HL-60/S4 treated with phorbol 12-myristate 13-acetate at 8.2 ng/mL for 4 days and 3 days (cell line): Measurements from ENCODE around the gene TRIM54.
"Not testable (repeated sequence)": the region's sequence is repeated elsewhere in the genome, so short reads cannot be mapped to it uniquely, and the experiment has no call there.

Source experiments
- in situ Hi-C: fragments of 300-500 bp; cut with MboI; formaldehyde crosslinking; loops from 2 replicates; pipeline ENCODE4 v1.15.0; 2022; ENCODE audit warnings: low sequenced_read_pairs

The TRIM54 gene

DNA sequence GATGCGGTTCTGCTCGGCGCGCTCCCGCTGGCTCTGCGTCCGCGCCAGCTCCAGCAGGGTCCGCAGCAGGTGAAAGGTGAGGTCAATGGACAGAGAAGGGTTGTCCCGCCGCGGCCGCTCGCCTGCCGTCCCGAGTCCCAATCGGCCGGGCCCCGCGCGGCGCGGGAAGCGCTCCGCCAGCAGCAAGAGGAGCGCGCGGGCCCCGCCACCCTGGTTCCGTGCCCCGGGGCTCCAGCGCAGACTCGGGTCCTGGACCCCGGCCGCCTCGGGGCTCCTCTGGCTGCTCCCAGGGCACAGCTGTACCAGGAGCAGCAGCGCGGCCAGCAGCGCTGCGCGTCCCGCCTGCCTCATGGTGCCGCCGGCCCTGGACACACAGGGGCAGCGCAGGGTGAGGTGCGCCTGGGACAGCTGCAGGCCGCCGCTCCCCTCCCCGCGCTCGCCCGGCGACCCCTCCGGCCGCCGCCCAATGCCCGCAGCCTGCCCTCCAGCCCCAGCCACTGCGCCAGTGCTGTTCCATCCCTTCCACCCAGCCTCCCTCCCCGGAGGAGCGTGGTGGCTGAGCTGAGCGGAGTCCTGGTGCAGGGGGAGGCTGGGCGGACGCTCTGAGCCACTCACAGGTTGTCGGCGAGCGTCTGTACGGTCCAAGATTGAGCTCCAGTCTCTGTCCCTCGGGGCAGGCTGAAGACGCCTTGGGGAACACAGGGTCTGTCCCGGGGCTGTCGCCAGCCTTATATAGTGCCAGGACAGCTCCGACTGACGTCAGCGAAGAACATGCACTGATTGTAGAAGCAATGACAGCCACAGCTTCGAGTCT lies 25.5 kb downstream of the TRIM54 start:
- in situ Hi-C loops = no loop called here

- in situ Hi-C loops = no loop called here
Measured at GRCh38 chr2:27308359-27308881, 26.2 kb downstream of the TRIM54 start, which contains the start of gene UCN. TSS of gene UCN (minus strand) at chr2:27308445. CDS start at chr2:27307895, 550 bp downstream.

- in situ Hi-C loops = no loop called here
Measured at GRCh38 chr2:27309651-27310050, 27.4 kb downstream of the TRIM54 start.

DNA sequence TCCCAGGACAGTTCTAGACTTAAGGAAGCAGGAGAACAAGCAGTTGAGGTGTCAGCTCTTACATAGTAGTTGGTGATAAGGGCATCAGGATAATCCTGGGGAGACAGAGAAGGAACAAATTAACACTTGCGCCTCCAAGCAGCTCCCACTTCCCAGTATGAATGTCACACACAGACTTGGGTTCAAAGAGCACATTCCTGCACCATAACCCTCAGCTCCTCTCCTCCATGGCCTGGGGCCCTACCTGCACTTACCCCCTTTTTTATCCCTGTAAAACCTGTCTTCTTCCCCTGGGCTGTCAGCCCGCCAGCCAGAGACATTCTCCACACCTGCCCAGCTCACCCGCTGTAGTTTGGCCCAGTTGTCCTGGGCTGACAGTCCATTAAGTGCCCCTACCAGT lies 29.9 kb downstream of the TRIM54 start:
- in situ Hi-C loops = no loop called here

GRCh38 chr2:27313882-27314645 lies 31.8 kb downstream of the TRIM54 start:
- in situ Hi-C loops = no loop called here

GRCh38 chr2:27314709-27315108 lies 32.5 kb downstream of the TRIM54 start:
- in situ Hi-C loops = no loop called here

DNA sequence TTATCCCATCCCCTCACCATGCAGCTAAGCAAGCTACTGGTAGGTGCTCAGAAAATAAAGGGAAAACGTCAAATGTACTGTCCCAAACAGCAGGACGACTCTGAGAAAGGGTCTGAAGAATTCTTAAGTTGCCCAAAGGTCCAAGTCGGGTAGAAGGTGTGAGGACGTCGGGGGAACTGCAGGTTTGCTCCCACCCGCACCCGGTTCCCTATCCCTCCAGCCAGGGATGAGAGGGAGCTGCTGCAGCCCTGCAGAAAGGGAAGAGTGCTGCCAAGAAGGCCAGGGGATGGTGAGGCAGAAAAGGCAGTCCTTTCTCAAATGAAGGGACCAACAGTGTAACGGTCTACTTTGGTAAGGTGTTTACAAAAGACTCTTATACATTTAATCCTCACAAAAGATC lies 32.9 kb downstream of the TRIM54 start:
- in situ Hi-C loops = no loop called here

DNA sequence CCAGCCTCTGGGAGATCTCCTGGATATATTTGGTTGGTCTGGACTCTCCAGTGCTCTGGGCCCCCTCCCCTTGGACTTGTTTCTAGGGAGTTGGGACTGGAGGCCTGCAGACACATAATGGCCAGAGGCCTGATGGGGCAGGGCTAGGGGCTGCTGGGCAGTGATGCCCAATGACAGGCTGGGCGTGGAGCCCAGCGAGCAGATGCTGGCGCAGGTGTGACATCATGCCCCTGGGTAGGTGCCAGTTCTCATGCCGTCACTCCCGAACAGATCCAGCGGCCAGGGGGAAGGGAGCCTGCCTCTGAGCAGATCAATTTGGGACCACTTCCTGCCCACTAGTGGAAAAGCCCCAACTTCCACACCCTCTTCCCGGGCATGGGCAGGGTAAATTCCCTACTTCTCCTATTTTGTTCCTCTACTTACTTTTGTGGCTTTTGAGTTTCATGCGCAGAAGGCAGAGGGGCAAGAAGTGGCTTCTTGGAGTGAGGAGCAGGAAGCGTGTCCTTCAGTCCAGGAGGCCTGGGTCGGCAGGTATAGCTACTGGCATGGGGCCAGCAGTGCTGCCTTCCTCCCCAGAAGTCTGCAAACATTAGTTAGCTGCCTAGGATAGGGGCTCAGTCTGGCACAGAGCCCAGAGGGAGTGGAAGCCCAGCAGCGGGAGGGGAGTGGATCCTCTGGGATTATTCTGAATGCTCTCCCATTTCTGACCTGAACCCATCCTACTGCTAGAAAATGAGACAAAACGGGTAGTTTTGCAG lies 34.6 kb downstream of the TRIM54 start:
- in situ Hi-C loops = no loop called here

DNA sequence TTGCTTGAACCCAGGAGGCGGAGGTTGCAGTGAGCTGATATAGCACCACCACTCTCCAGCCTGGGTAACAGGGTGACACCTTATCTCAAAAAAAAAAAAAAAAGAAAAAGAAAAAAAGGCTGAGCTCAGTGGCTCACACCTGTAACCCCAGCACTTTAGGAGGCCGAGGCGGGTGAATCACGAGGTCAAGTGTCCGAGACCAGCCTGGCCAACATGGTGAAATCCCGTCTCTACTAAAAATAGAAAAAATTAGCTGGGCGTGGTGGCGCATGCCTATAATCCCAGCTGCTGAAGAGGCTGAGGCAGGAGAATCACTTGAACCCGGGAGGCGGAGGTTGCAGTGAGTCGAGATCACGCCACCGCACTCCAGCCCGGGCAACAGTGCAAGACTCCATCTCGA lies 37.6 kb downstream of the TRIM54 start:
- in situ Hi-C loops = not testable (repeated sequence)

- in situ Hi-C loops = no loop called here
Measured at GRCh38 chr2:27320958-27321543, 38.8 kb downstream of the TRIM54 start.

DNA sequence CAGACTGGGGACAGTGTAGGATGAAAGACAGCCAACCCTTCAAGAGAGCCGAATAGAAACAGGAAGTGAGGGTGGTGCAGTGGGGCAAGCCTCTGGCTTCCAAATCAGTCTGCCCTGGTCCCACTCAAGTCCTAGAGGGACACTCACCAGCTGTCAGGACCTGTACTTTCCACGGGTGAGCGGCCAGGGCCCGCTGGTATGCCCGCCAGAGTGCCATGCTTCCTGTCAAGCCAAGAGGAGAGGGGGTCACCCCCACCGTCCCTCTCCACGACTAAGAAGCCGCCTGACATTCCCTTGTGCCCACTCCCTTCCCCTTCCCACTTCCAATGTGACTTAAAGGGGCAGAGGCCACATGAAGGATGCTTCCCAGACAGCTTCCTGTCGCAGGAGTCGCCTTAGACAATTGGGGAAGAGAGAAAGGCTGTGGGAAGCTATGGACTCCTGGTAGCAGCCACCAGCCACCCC lies 40.1 kb downstream of the TRIM54 start:
- in situ Hi-C loops = no loop called here

- in situ Hi-C loops = no loop called here
Measured at GRCh38 chr2:27322766-27323595, 40.8 kb downstream of the TRIM54 start, which contains the start of gene MPV17. TSS of gene MPV17 (minus strand) at chr2:27323097. CDS start at chr2:27322517, 580 bp downstream.

- in situ Hi-C loops = no loop called here
Measured at GRCh38 chr2:27323596-27324285, 41.5 kb downstream of the TRIM54 start.

DNA sequence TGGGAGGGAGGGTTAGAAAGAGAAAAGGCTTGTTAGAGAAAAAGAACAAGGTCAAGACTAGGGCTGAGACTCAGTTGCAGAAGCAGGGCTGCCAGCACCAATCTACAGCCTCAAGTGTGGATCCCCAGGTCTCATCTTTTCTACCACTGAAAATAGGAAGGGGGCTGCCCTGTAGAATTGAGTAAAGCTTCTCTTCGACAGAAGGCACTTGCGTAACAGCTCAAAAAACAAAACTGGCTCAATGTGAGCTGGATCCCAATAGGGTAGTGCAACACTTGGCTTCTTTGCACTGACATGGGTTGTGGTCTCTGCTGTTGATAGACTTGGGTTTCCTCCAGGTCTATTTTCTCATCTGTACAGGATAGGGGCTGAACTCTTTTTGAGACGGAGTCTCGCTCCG lies 42.5 kb downstream of the TRIM54 start:
- in situ Hi-C loops = no loop called here

- in situ Hi-C loops = no loop called here
Measured at GRCh38 chr2:27335311-27335710, 53.1 kb downstream of the TRIM54 start.

DNA sequence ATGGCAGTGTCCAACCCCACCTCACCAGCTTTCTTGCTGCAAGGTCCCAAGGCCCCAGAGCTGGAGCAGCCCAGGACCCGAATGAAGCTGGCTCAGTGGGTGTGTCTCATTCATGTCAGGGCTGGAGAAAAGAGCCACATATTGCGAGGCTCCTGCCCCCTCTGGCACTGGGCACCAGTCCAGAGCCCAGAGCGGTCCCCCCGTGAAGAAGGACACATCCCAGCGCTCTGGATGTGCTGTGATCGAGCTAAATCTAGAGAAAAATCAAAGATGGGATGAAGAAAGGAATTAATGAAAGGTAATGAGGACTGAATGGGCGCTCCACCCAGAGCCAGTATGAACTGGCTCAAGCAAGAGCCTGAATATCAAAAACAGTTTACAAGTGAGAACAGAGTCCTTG lies 53.9 kb downstream of the TRIM54 start:
- in situ Hi-C loops = no loop called here

GRCh38 chr2:27347641-27348040 lies 65.4 kb downstream of the TRIM54 start:
- in situ Hi-C loops = no loop called here

DNA sequence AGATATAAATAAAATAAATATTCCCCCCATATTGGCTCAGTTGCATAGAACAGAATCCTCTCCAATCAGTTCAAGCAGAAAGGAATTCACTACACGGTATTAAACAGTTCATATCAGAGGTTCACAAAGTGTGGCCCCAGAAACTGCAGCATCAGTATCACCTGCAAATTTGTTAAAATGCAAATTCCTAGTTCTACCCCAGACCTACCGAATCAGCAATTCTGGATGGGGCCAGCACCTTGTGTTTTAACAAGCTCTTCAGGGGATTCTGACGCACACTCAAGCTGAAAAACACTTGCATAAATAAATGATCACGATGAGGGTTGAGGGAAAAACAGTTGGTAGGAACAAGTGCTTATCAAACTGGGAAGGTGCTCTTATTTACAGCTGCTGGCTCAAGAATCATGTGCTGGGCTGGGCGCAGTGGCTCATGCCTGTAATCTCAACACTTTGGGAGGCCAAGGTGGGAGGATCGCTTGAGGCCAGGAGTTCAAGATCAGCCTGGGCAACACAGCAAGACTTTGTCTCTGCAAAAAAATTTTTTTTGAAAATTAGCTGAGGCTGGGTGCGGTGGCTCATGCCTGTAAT lies 68.0 kb downstream of the TRIM54 start:
- in situ Hi-C loops = no loop called here
